Immature natural killer cell (primary cell): Measurements from ENCODE around the gene CLEC19A. TPM values are rescaled to one million over a fixed set of nuclear protein-coding genes. Genes with fewer than 3 reads are reported as not detected.

Source experiments
- DNase-seq, 3 donors: peaks; one replicate each; pipeline ENCODE4 v3.0.0; 2022; ENCODE audit warnings: mixed read lengths in 1 of 3
- H3K27ac Mint-ChIP-seq, 6 donors: one replicate each; pipeline ENCODE4 v1.8.0; 2020; ENCODE audit warnings: mixed read lengths in 6 of 6, mild to moderate bottlenecking in 5 of 6, inconsistent platforms in 4 of 6, moderate library complexity in 3 of 6
- H3K27me3 Mint-ChIP-seq, 3 donors: one replicate each; pipeline ENCODE4 v1.8.0; 2020 to 2021; ENCODE audit warnings: low read depth in 3 of 3, mild to moderate bottlenecking in 3 of 3, mixed read lengths in 3 of 3, moderate library complexity in 3 of 3, inconsistent platforms in 1 of 3
- H3K36me3 Mint-ChIP-seq, 3 donors: one replicate each; pipeline ENCODE4 v1.8.0; 2020; ENCODE audit warnings: mixed read lengths in 3 of 3, inconsistent platforms in 2 of 3, mild to moderate bottlenecking in 2 of 3
- H3K4me1 Mint-ChIP-seq, 2 donors: one replicate each; pipeline ENCODE4 v1.8.0; 2020; ENCODE audit warnings: inconsistent platforms in 2 of 2, mild to moderate bottlenecking in 2 of 2, mixed read lengths in 2 of 2, moderate library complexity in 1 of 2
- H3K4me3 Mint-ChIP-seq, 5 donors: one replicate each; pipeline ENCODE4 v1.8.0; 2020; ENCODE audit warnings: mild to moderate bottlenecking in 5 of 5, mixed read lengths in 5 of 5, inconsistent platforms in 3 of 5, moderate library complexity in 3 of 5
- H3K9me3 Mint-ChIP-seq, 6 donors: one replicate each; pipeline ENCODE4 v1.8.0; 2020; ENCODE audit warnings: mild to moderate bottlenecking in 6 of 6, mixed read lengths in 6 of 6, inconsistent platforms in 4 of 6, moderate library complexity in 3 of 6
- polyA plus RNA-seq, 3 donors: library from polyadenylated mRNA; unstranded; fragments of 300-500 nt; fragmentation: Illumina TruSeq; gene quantifications; one replicate each; pipeline ENCODE4 v1.2.3, GENCODE V29; 2021

CLEC19A gene
- polyA plus RNA-seq: not detected

- no peak within 1 kb of the TSS for H3K27ac Mint-ChIP-seq
- no peak for DNase-seq
- H3K4me1 Mint-ChIP-seq: no peaks in the 10 kb centered on the region
- no peak within 1 kb of the TSS for H3K4me3 Mint-ChIP-seq
- H3K27me3 Mint-ChIP-seq: peaks cover 0 to 5% (median 4%) of the 10 kb centered on the region in 3 donors
- H3K36me3 Mint-ChIP-seq: no peaks in the 10 kb centered on the region
- peaks cover 0 to 2% (median 0%) of the 10 kb centered on the region in 6 donors for H3K9me3 Mint-ChIP-seq
Observed at GRCh38 chr16:19285431-19285830, at the start of gene CLEC19A. CLEC19A (plus strand) TSS chr16:19285731; CDS start chr16:19285852, 121 bp downstream.

GRCh38 chr16:19235886-19236285, 49.6 kb upstream of the CLEC19A start:
- Mint-ChIP-seq H3K27ac (no peak overlapping the region), H3K36me3 (no peaks in the 10 kb centered on the region), H3K27me3 (peaks cover 0 to 3% (median 2%) of the 10 kb centered on the region in 3 donors), H3K4me1 (no peaks in the 10 kb centered on the region), H3K9me3 (peaks cover 0 to 15% (median 5%) of the 10 kb centered on the region in 6 donors), H3K4me3 (no peak overlapping the region)
- DNase-seq: no peak

GRCh38 chr16:19236561-19237209, 48.8 kb upstream of the CLEC19A start:
- no peak for DNase-seq
- peaks cover 0 to 15% (median 5%) of the 10 kb centered on the region in 6 donors for H3K9me3 Mint-ChIP-seq

GRCh38 chr16:19238406-19238805, 47.1 kb upstream of the CLEC19A start:
- H3K9me3 Mint-ChIP-seq: peaks cover 0 to 15% (median 5%) of the 10 kb centered on the region in 6 donors
- no peak for DNase-seq
- no peak overlapping the region for H3K27ac Mint-ChIP-seq
- peaks cover 0 to 2% (median 0%) of the 10 kb centered on the region in 3 donors for H3K27me3 Mint-ChIP-seq
- H3K4me3 Mint-ChIP-seq: no peak overlapping the region
- H3K4me1 Mint-ChIP-seq: no peaks in the 10 kb centered on the region
- no peaks in the 10 kb centered on the region for H3K36me3 Mint-ChIP-seq

More at GRCh38 chr16:19236561-19237209, 48.8 kb upstream of the CLEC19A start:
- Mint-ChIP-seq H3K4me1 (no peaks in the 10 kb centered on the region), H3K36me3 (no peaks in the 10 kb centered on the region), H3K27me3 (peaks cover 0 to 2% (median 2%) of the 10 kb centered on the region in 3 donors), H3K4me3 (no peak overlapping the region), H3K27ac (no peak overlapping the region)

GRCh38 chr16:19239511-19240155, 45.9 kb upstream of the CLEC19A start:
- DNase-seq: no peak
- peaks cover 0 to 13% (median 5%) of the 10 kb centered on the region in 6 donors for H3K9me3 Mint-ChIP-seq
- no peaks in the 10 kb centered on the region for H3K36me3 Mint-ChIP-seq
- no peak overlapping the region for H3K27ac Mint-ChIP-seq
- no peaks in the 10 kb centered on the region for H3K4me1 Mint-ChIP-seq
- H3K27me3 Mint-ChIP-seq: peaks cover 0 to 2% (median 0%) of the 10 kb centered on the region in 3 donors
- H3K4me3 Mint-ChIP-seq: no peak overlapping the region

GRCh38 chr16:19240494-19240893, 45.0 kb upstream of the CLEC19A start:
- Mint-ChIP-seq H3K36me3 (no peaks in the 10 kb centered on the region), H3K9me3 (peaks cover 0 to 5% (median 3%) of the 10 kb centered on the region in 6 donors), H3K4me1 (no peaks in the 10 kb centered on the region), H3K4me3 (no peak overlapping the region), H3K27me3 (peaks cover 0 to 2% (median 0%) of the 10 kb centered on the region in 3 donors), H3K27ac (no peak overlapping the region)
- no peak for DNase-seq

GRCh38 chr16:19241512-19241911, 44.0 kb upstream of the CLEC19A start:
- Mint-ChIP-seq H3K4me3 (no peak overlapping the region), H3K36me3 (no peaks in the 10 kb centered on the region), H3K27ac (no peak overlapping the region), H3K27me3 (peaks cover 0 to 2% (median 0%) of the 10 kb centered on the region in 3 donors), H3K9me3 (peaks cover 0 to 3% (median 0%) of the 10 kb centered on the region in 6 donors), H3K4me1 (no peaks in the 10 kb centered on the region)
- DNase-seq: no peak

GRCh38 chr16:19242186-19242585, 43.3 kb upstream of the CLEC19A start:
- H3K4me3 Mint-ChIP-seq: no peak overlapping the region
- H3K27ac Mint-ChIP-seq: no peak overlapping the region
- peaks cover 0 to 2% (median 2%) of the 10 kb centered on the region in 3 donors for H3K27me3 Mint-ChIP-seq
- H3K9me3 Mint-ChIP-seq: peaks cover 0 to 3% (median 0%) of the 10 kb centered on the region in 6 donors
- H3K4me1 Mint-ChIP-seq: no peaks in the 10 kb centered on the region
- DNase-seq: no peak
- H3K36me3 Mint-ChIP-seq: no peaks in the 10 kb centered on the region

GRCh38 chr16:19242987-19243575, 42.5 kb upstream of the CLEC19A start:
- DNase-seq: no peak
- H3K4me1 Mint-ChIP-seq: no peaks in the 10 kb centered on the region
- H3K4me3 Mint-ChIP-seq: no peak overlapping the region
- H3K9me3 Mint-ChIP-seq: peaks cover 0 to 3% (median 0%) of the 10 kb centered on the region in 6 donors
- peaks cover 0 to 3% (median 2%) of the 10 kb centered on the region in 3 donors for H3K27me3 Mint-ChIP-seq
- no peak overlapping the region for H3K27ac Mint-ChIP-seq
- no peaks in the 10 kb centered on the region for H3K36me3 Mint-ChIP-seq

GRCh38 chr16:19245326-19245925, 40.1 kb upstream of the CLEC19A start:
- no peak for DNase-seq
- H3K4me1 Mint-ChIP-seq: no peaks in the 10 kb centered on the region
- H3K36me3 Mint-ChIP-seq: no peaks in the 10 kb centered on the region
- H3K9me3 Mint-ChIP-seq: peaks cover 0 to 2% (median 0%) of the 10 kb centered on the region in 6 donors
- H3K27me3 Mint-ChIP-seq: peaks cover 0 to 3% (median 2%) of the 10 kb centered on the region in 3 donors
- H3K27ac Mint-ChIP-seq: no peak overlapping the region
- no peak overlapping the region for H3K4me3 Mint-ChIP-seq

GRCh38 chr16:19252904-19253303, 32.6 kb upstream of the CLEC19A start:
- Mint-ChIP-seq H3K4me1 (no peaks in the 10 kb centered on the region), H3K27ac (no peak overlapping the region), H3K27me3 (peaks cover 4 to 5% (median 4%) of the 10 kb centered on the region in 3 donors), H3K4me3 (no peak overlapping the region), H3K36me3 (no peaks in the 10 kb centered on the region), H3K9me3 (peaks cover 0 to 2% (median 0%) of the 10 kb centered on the region in 6 donors)
- DNase-seq: no peak

- Mint-ChIP-seq H3K4me3 (no peak overlapping the region), H3K36me3 (no peaks in the 10 kb centered on the region), H3K27ac (no peak overlapping the region), H3K9me3 (peaks cover 0 to 2% (median 0%) of the 10 kb centered on the region in 6 donors), H3K4me1 (no peaks in the 10 kb centered on the region), H3K27me3 (peaks cover 2 to 4% (median 4%) of the 10 kb centered on the region in 3 donors)
- DNase-seq: no peak
Observed at GRCh38 chr16:19254611-19255010, 30.9 kb upstream of the CLEC19A start.

GRCh38 chr16:19264123-19264673, 21.3 kb upstream of the CLEC19A start:
- DNase-seq: no peak
- Mint-ChIP-seq H3K27me3 (peaks cover 0 to 2% (median 0%) of the 10 kb centered on the region in 3 donors), H3K4me1 (no peaks in the 10 kb centered on the region), H3K4me3 (no peak overlapping the region), H3K9me3 (peaks cover 0 to 3% (median 0%) of the 10 kb centered on the region in 6 donors), H3K36me3 (no peaks in the 10 kb centered on the region), H3K27ac (no peak overlapping the region)
